HG02943 (cell line): Measurements from ENCODE around the gene KNOP1.

Source experiments
- ATAC-seq: cut with Tn5 transposase; IDR thresholded peaks from one replicate; pipeline ENCODE4 v1.9.1; 2021; ENCODE audit warnings: mild to moderate bottlenecking, low read depth, moderate library complexity; ENCODE audit not compliant: unreplicated experiment

The KNOP1 gene

DNA sequence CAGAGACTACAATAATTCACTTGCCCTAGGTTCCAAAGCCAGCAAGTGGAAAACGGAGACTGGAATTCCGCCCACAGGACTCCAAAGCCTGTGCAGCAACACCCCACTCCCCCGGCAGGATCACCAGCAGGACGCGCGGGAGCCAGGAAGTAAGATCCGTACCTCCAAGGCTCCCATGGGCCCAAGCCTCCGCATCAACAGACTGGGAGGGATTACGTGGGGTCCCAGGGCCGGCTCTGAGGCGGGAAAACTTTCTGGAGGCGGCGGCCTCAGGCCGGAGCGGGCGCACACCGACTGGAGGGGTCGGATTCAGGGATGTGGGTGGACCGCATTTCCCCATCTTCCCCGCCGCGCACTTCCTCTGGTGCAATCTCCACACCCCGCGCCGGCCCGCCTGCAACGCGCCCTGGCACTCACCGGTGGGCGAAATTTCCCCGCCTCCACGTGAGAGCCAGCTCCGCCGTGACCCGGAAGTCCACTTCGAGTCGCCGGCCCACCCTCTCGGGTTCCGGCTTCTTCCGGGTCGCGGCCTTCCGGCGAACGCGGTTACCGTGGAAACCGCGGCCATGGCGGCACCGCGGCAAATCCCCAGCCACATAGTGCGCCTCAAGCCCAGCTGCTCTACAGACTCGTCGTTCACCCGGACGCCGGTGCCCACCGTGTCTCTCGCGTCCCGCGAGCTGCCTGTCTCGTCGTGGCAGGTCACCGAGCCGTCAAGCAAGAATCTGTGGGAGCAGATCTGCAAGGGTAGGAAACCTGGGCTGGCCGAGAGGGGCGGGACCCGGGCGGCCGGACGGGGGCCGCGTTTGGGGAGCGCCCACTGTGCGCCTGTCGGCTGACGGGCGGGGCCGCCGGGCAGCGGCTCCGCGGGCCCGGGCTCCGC, at the start of gene KNOP1, which contains the start of gene IQCK:
Gene KNOP1, minus strand, starts transcription at position 487 of the 883 bp plus-strand sequence. CDS start 3,192 bp downstream, outside the sequence.
Gene IQCK, plus strand, starts transcription at position 531 of the 883 bp plus-strand sequence. Its CDS starts 36 bp downstream, at position 567.
- peak; percentile 83 for ATAC-seq

GRCh38 chr16:19767497-19767896, 49.5 kb upstream of the KNOP1 start:
- no peak for ATAC-seq

- no peak for ATAC-seq
Measured at GRCh38 chr16:19766988-19767387, 49.0 kb upstream of the KNOP1 start.

DNA sequence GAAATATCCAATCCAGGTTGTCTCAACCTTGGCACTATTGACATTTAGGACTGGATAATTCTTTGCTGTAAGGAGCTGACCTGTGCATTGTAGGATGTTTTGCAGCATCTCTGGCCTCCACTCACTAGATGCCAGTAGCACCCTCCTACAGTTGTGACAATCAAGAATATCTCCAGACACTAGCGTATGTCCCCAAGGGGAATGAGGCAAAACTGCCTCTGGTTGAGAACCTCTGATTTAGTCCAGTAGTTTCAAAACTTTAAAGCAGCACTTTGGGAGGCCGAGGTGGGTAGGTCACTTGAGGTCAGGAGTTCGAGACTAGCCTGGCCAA, 48.5 kb upstream of the KNOP1 start:
- no peak for ATAC-seq

- ATAC-seq = no peak
Measured at GRCh38 chr16:19765860-19766553, 48.0 kb upstream of the KNOP1 start.

GRCh38 chr16:19760356-19761060, 42.5 kb upstream of the KNOP1 start:
- no peak for ATAC-seq

- no peak for ATAC-seq
Measured at GRCh38 chr16:19757762-19758595, 40.0 kb upstream of the KNOP1 start.

- no peak for ATAC-seq
Measured at GRCh38 chr16:19757026-19757425, 39.0 kb upstream of the KNOP1 start.

GRCh38 chr16:19755268-19755667, 37.2 kb upstream of the KNOP1 start:
- ATAC-seq = no peak

- no peak for ATAC-seq
Measured at GRCh38 chr16:19754644-19755036, 36.6 kb upstream of the KNOP1 start.

DNA sequence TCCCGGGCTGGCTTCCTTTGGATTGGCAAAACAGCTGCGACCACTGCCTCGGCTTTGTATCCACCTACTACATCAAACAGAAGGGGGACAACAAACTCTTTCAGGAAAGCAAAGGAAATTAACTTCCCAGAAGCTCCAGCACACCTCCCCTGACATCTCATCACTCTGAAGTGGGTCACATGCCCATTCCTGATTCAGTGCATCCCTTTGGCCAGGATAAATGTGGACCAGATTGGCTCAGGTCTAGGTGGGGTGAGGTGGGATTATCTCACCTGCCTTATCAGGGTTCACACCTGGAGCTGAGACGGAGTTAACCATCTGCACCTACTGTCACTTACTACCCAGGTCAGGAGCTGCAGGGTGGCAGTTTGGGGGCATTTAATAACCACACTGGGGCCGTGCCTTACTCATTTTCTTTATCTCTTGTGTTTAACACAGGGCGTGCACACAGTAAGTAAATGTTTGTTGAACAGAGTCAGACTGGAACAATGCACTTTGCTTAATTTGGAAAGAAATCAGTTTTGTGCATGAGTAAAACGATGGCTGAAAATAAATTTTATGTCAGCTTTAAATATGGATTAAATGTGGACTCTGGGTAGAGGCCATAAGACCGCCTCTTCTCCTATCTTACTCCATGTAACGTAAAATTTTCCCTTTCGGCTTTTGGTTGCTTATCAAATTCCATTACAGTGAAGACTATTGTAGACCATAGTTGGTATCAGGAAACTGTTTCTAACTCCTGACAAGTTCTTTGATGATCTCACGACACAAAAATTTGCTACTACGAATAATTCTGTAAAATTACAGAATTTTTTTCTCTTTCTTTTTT, 36.0 kb upstream of the KNOP1 start:
- ATAC-seq = no peak

- no peak for ATAC-seq
Measured at GRCh38 chr16:19751478-19752385, 33.7 kb upstream of the KNOP1 start.

DNA sequence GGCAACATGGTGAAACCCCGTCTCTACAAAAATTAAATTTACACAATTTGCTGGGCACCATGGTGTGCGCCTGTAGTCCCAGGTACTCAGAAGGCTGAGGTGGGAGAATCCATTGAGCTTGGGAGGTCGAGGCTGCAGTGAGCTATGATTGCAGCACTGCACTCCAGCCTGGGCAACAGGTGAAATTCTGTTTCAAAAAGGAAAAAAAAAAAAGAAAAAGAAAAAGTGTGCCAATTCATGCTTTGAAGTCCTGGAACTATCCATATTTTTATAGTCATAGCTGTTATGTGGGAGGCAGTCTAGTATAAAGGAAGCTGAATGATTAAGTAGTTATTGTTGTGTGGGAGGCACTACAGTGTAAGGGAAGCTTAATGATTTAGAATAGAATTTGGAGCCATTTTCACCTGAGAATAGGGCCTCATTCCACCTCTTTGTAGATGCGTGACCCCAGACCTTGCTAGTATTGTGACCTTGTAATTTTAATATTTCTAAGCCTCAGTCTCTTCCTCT, 31.6 kb upstream of the KNOP1 start:
- ATAC-seq = no peak

DNA sequence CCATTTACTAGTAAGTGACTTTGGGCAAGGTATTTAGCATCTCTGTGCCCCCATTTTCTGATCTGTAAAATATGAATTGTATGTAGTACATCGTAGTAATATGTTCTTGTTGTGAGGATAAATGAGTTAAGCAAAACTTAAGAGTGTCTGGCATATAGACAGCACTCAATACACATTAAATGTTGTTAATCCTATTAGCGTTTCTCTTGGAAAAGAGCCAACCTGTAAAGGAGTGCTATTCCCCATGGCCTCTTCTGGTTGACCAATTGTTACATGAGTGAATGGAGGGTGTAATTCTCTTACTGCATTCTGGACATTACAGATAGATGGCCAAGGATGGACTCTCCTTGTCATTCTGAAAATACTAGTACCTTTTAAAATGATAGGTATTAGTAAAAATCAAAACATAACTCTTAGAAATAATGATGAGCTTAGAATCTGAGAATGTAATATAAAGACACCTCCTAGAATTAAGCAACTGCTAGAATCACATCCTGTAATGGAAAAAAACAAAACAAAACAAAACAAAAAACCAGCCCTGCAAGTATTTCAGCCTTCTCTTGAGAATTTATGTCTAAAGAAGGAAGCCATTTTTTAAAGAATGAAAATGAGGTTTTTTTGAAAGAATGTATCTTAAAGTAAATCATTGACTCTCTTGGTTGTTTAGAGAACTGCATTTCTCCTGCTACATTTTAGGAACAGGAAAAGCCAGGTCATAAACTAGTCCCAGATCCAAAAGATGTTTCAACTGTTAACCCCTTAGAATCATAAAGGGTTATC, 30.6 kb upstream of the KNOP1 start:
- no peak for ATAC-seq

DNA sequence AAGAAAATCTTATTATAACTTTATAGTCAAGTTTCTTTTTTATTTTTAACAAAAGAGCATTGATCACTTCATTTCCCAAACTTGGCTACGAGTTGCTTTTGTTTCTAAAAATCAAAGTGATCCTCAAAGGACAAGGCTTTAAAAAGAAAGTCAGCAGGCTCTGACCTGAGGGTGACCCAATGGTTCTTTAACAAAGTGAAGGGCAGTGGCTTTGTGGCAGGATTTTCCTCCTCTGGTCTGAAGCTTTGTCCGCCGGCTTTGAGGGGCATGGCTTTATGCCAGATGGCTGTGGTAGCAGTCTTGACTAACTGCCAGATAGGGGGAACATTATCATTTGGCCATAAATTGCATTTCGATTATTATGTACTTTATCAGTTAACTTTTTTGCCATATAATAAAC, 28.5 kb upstream of the KNOP1 start:
- ATAC-seq = no peak

GRCh38 chr16:19745286-19746010, 27.4 kb upstream of the KNOP1 start:
- no peak for ATAC-seq

GRCh38 chr16:19744670-19745069, 26.6 kb upstream of the KNOP1 start:
- ATAC-seq = no peak
